Chondrocyte (in vitro differentiated cells): ENCODE measurements around the gene TUBB. TPM values are rescaled to one million over a fixed set of nuclear protein-coding genes. Genes with fewer than 3 reads are reported as not detected.

Experiments
- DNase-seq: peaks from one replicate; pipeline ENCODE4 v3.0.0; 2021; ENCODE audit warnings: mixed read lengths, low spot score
- H3K27ac Mint-ChIP-seq: one replicate; pipeline ENCODE4 v1.8.0; 2021; ENCODE audit warnings: mild to moderate bottlenecking, moderate library complexity, mixed read lengths; ENCODE audit not compliant: unreplicated experiment
- H3K27me3 Mint-ChIP-seq: 2 replicates; pipeline ENCODE4 v1.8.0; 2021; ENCODE audit warnings: low read depth, mixed read lengths
- H3K36me3 Mint-ChIP-seq: 2 replicates; pipeline ENCODE4 v1.8.0; 2021; ENCODE audit warnings: low read depth, mixed read lengths
- H3K4me1 Mint-ChIP-seq: 2 replicates; pipeline ENCODE4 v1.8.0; 2021; ENCODE audit warnings: low read depth, mild to moderate bottlenecking, mixed read lengths
- H3K4me3 Mint-ChIP-seq: one replicate; pipeline ENCODE4 v1.8.0; 2021; ENCODE audit warnings: mild to moderate bottlenecking, moderate library complexity, mixed read lengths; ENCODE audit not compliant: unreplicated experiment
- H3K9me3 Mint-ChIP-seq: 2 replicates; pipeline ENCODE4 v1.8.0; 2021; ENCODE audit warnings: low read depth, mixed read lengths
- total RNA-seq: library from RNA; stranded (reverse); gene quantifications from 3 replicates; pipeline ENCODE4 v1.2.1, GENCODE V29; 2021
- TF ChIP-seq, protein P1 (sequence below): fragments of 200-600 bp; sonication (generic); IDR thresholded peaks from 2 replicates; pipeline ENCODE4 v1.5.0; 2021; ENCODE audit warnings: antibody characterized with exemption, mild to moderate bottlenecking, moderate library complexity

TUBB gene
- total RNA-seq, 1 donor from 2014 or later, result 681 TPM

DNA sequence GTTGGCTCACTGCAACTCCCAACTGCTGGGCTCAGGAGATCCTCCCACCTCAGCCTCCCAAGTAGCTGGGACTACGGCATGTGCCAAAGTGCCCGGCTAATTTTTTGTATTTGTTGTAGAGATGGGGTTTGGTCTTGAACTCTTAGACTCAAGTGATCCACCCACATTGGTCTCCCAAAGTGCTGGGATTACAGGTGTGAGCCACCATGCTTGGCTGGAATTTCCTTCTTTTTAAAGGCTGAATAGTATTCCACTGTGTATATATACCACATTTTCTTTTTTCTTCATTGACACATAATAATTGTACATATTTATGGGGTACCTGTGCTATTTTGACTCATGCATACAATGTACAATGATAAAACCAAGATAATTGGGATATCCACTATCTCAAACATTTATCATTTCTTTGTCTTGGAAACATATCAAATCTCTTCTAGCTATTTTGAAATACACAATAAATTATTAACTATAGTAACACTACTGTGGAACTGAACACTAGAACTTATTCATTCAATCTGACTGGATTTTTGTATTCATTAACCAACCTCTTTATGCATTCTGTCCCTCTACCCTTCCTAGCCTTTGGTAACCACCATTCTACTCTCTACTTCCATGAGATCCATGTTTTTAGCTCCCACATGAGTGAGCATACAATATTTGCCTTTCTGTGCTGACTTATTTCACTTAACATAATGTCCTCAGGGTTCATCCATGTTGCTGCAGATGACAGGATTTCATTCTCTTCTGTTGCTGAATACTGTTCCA, 10.9 kb upstream of the TUBB start:
- Mint-ChIP-seq H3K4me3 (no peak overlapping the region), H3K4me1 (peaks cover 18% of the 10 kb centered on the region), H3K27ac (no peak overlapping the region), H3K27me3 (no peaks in the 10 kb centered on the region), H3K36me3 (peaks cover 52% of the 10 kb centered on the region), H3K9me3 (no peaks in the 10 kb centered on the region)
- DNase-seq, result no peak
- TF ChIP-seq, protein P1, sequence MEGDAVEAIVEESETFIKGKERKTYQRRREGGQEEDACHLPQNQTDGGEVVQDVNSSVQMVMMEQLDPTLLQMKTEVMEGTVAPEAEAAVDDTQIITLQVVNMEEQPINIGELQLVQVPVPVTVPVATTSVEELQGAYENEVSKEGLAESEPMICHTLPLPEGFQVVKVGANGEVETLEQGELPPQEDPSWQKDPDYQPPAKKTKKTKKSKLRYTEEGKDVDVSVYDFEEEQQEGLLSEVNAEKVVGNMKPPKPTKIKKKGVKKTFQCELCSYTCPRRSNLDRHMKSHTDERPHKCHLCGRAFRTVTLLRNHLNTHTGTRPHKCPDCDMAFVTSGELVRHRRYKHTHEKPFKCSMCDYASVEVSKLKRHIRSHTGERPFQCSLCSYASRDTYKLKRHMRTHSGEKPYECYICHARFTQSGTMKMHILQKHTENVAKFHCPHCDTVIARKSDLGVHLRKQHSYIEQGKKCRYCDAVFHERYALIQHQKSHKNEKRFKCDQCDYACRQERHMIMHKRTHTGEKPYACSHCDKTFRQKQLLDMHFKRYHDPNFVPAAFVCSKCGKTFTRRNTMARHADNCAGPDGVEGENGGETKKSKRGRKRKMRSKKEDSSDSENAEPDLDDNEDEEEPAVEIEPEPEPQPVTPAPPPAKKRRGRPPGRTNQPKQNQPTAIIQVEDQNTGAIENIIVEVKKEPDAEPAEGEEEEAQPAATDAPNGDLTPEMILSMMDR, result no peak

GRCh38 chr6:30711758-30712380, 8.3 kb upstream of the TUBB start:
- TF ChIP-seq, protein P1, result no peak
- H3K4me1 Mint-ChIP-seq, result peaks cover 29% of the 10 kb centered on the region
- peaks cover 39% of the 10 kb centered on the region for H3K36me3 Mint-ChIP-seq
- no peak overlapping the region for H3K4me3 Mint-ChIP-seq
- H3K27ac Mint-ChIP-seq, result no peak overlapping the region
- H3K27me3 Mint-ChIP-seq, result no peaks in the 10 kb centered on the region
- no peaks in the 10 kb centered on the region for H3K9me3 Mint-ChIP-seq
- peak; percentile 30 for DNase-seq

GRCh38 chr6:30712441-30712945, 7.7 kb upstream of the TUBB start:
- TF ChIP-seq, protein P1, result no peak
- no peak overlapping the region for H3K27ac Mint-ChIP-seq
- DNase-seq, result peak; percentile 40
- no peaks in the 10 kb centered on the region for H3K9me3 Mint-ChIP-seq
- H3K4me3 Mint-ChIP-seq, result no peak overlapping the region
- H3K36me3 Mint-ChIP-seq, result peaks cover 37% of the 10 kb centered on the region
- peaks cover 27% of the 10 kb centered on the region for H3K4me1 Mint-ChIP-seq
- no peaks in the 10 kb centered on the region for H3K27me3 Mint-ChIP-seq

- TF ChIP-seq, protein P1, result no peak
- H3K27me3 Mint-ChIP-seq, result no peaks in the 10 kb centered on the region
- H3K27ac Mint-ChIP-seq, result no peak overlapping the region
- no peak overlapping the region for H3K4me3 Mint-ChIP-seq
- no peaks in the 10 kb centered on the region for H3K9me3 Mint-ChIP-seq
- DNase-seq, result no peak
- H3K36me3 Mint-ChIP-seq, result peaks cover 34% of the 10 kb centered on the region
- peaks cover 32% of the 10 kb centered on the region for H3K4me1 Mint-ChIP-seq
Observed at GRCh38 chr6:30714263-30714662, 5.9 kb upstream of the TUBB start.

- peaks cover 36% of the 10 kb centered on the region for H3K4me1 Mint-ChIP-seq
- peaks cover 33% of the 10 kb centered on the region for H3K36me3 Mint-ChIP-seq
- peak overlapping the region; percentile 100 for H3K27ac Mint-ChIP-seq
- TF ChIP-seq, protein P1, result no peak
- DNase-seq, result no peak
- no peaks in the 10 kb centered on the region for H3K27me3 Mint-ChIP-seq
- H3K9me3 Mint-ChIP-seq, result no peaks in the 10 kb centered on the region
- H3K4me3 Mint-ChIP-seq, result peak overlapping the region; percentile 98
Observed at GRCh38 chr6:30716879-30717128, 3.3 kb upstream of the TUBB start.
